ENCODE measurements around the gene IPO8.

IPO8 gene

GRCh38 chr12:30732954-30733637 lies 37.4 kb upstream of the IPO8 start:
- Histone ChIP-seq H3K4me1 (no peaks in the 10 kb centered on the region), H3K27me3 (ENCODE audit: control insufficient read depth, insufficient read depth, low read length) (no peaks in the 10 kb centered on the region), H3K4me2 (ENCODE audit: low read length) (no peak overlapping the region), H3K36me3 (ENCODE audit: control insufficient read depth, insufficient read depth, low read length) (no peaks in the 10 kb centered on the region), H3K9me3 (ENCODE audit: control insufficient read depth, low read length) (no peaks in the 10 kb centered on the region), H3K79me2 (peaks cover 3% of the 10 kb centered on the region), H3K27ac (no peak overlapping the region), H2AFZ (no peak overlapping the region), H3K9ac (no peak overlapping the region), H3K4me3 (ENCODE audit: low read depth, low read length) (no peak overlapping the region)
- TF ChIP-seq CTCF (IDR thresholded peaks at IDR 0.05): no peak

- Histone ChIP-seq H3K36me3 (ENCODE audit: control insufficient read depth, insufficient read depth, low read length) (no peaks in the 10 kb centered on the region), H3K27me3 (ENCODE audit: control insufficient read depth, insufficient read depth, low read length) (no peaks in the 10 kb centered on the region), H3K27ac (no peak overlapping the region), H3K4me3 (ENCODE audit: low read depth, low read length) (no peak overlapping the region), H3K9me3 (ENCODE audit: control insufficient read depth, low read length) (no peaks in the 10 kb centered on the region), H3K4me2 (ENCODE audit: low read length) (no peak overlapping the region), H2AFZ (no peak overlapping the region), H3K9ac (no peak overlapping the region), H3K79me2 (peaks cover 3% of the 10 kb centered on the region), H3K4me1 (no peaks in the 10 kb centered on the region)
- no peak for TF ChIP-seq CTCF (IDR thresholded peaks at IDR 0.05)
Measured at GRCh38 chr12:30730011-30730410, 34.3 kb upstream of the IPO8 start.

GRCh38 chr12:30729547-30729946 lies 33.9 kb upstream of the IPO8 start:
- TF ChIP-seq CTCF (IDR thresholded peaks at IDR 0.05): no peak
- no peak overlapping the region for H3K27ac ChIP-seq
- H3K4me2 ChIP-seq (ENCODE audit: low read length): no peak overlapping the region
- no peak overlapping the region for H2AFZ ChIP-seq
- no peak overlapping the region for H3K9ac ChIP-seq
- no peak overlapping the region for H3K4me3 ChIP-seq (ENCODE audit: low read depth, low read length)
- peaks cover 3% of the 10 kb centered on the region for H3K79me2 ChIP-seq
- no peaks in the 10 kb centered on the region for H3K4me1 ChIP-seq
- no peaks in the 10 kb centered on the region for H3K36me3 ChIP-seq (ENCODE audit: control insufficient read depth, insufficient read depth, low read length)
- H3K27me3 ChIP-seq (ENCODE audit: control insufficient read depth, insufficient read depth, low read length): no peaks in the 10 kb centered on the region
- no peaks in the 10 kb centered on the region for H3K9me3 ChIP-seq (ENCODE audit: control insufficient read depth, low read length)

GRCh38 chr12:30726647-30727046 lies 31.0 kb upstream of the IPO8 start:
- no peak for TF ChIP-seq CTCF (IDR thresholded peaks at IDR 0.05)
- Histone ChIP-seq H3K36me3 (ENCODE audit: control insufficient read depth, insufficient read depth, low read length) (no peaks in the 10 kb centered on the region), H3K27me3 (ENCODE audit: control insufficient read depth, insufficient read depth, low read length) (no peaks in the 10 kb centered on the region)

GRCh38 chr12:30725739-30726138 lies 30.1 kb upstream of the IPO8 start:
- no peak for TF ChIP-seq CTCF (IDR thresholded peaks at IDR 0.05)
- Histone ChIP-seq H3K79me2 (no peaks in the 10 kb centered on the region), H3K4me2 (ENCODE audit: low read length) (no peak overlapping the region), H3K4me1 (no peaks in the 10 kb centered on the region), H3K9me3 (ENCODE audit: control insufficient read depth, low read length) (no peaks in the 10 kb centered on the region), H3K27me3 (ENCODE audit: control insufficient read depth, insufficient read depth, low read length) (no peaks in the 10 kb centered on the region), H3K9ac (no peak overlapping the region), H2AFZ (no peak overlapping the region), H3K4me3 (ENCODE audit: low read depth, low read length) (no peak overlapping the region), H3K27ac (no peak overlapping the region), H3K36me3 (ENCODE audit: control insufficient read depth, insufficient read depth, low read length) (no peaks in the 10 kb centered on the region)

More at GRCh38 chr12:30726647-30727046, 31.0 kb upstream of the IPO8 start:
- H3K4me3 ChIP-seq (ENCODE audit: low read depth, low read length): no peak overlapping the region
- H3K27ac ChIP-seq: no peak overlapping the region
- H3K9me3 ChIP-seq (ENCODE audit: control insufficient read depth, low read length): no peaks in the 10 kb centered on the region
- H3K9ac ChIP-seq: no peak overlapping the region
- no peak overlapping the region for H3K4me2 ChIP-seq (ENCODE audit: low read length)
- no peaks in the 10 kb centered on the region for H3K4me1 ChIP-seq
- no peak overlapping the region for H2AFZ ChIP-seq
- no peaks in the 10 kb centered on the region for H3K79me2 ChIP-seq
